HG03135 (cell line): ENCODE data around the gene NPY5R.

Source experiments
- ATAC-seq: cut with Tn5 transposase; IDR thresholded peaks from one replicate; pipeline ENCODE4 v1.9.1; 2021; ENCODE audit warnings: mild to moderate bottlenecking, moderate library complexity; ENCODE audit not compliant: unreplicated experiment

NPY5R gene

GRCh38 chr4:163384434-163384833 lies 40.7 kb downstream of the NPY5R start:
- ATAC-seq = no peak

GRCh38 chr4:163384926-163385325 lies 41.2 kb downstream of the NPY5R start:
- no peak for ATAC-seq

- ATAC-seq = no peak
Observed at GRCh38 chr4:163385466-163385865, 41.8 kb downstream of the NPY5R start.

GRCh38 chr4:163391756-163392155 lies 48.1 kb downstream of the NPY5R start:
- no peak for ATAC-seq

GRCh38 chr4:163392328-163392727 lies 48.6 kb downstream of the NPY5R start:
- ATAC-seq = no peak

GRCh38 chr4:163393471-163393870 lies 49.8 kb downstream of the NPY5R start:
- no peak for ATAC-seq

GRCh38 chr4:163395055-163395454 lies 51.4 kb downstream of the NPY5R start:
- ATAC-seq = no peak

GRCh38 chr4:163395758-163396157 lies 52.1 kb downstream of the NPY5R start:
- no peak for ATAC-seq

GRCh38 chr4:163398238-163398637 lies 54.5 kb downstream of the NPY5R start:
- ATAC-seq = no peak

- no peak for ATAC-seq
Observed at GRCh38 chr4:163400911-163401310, 57.2 kb downstream of the NPY5R start.
